CD4-positive, alpha-beta T cell treated with Interleukin-12 subunit alpha and Interleukin-12 subunit beta, for 1 hour (primary cell): ENCODE data around the gene METTL17.
A peak's percentile ranks its signal among the peaks of the same experiment; 100 is the strongest.
"Not testable (repeated sequence)": the region's sequence is repeated elsewhere in the genome, so short reads cannot be mapped to it uniquely, and the experiment has no call there.

Source experiments
- DNase-seq: peaks from one replicate; pipeline ENCODE4 v3.0.0-alpha.2; 2020

METTL17 gene

DNA sequence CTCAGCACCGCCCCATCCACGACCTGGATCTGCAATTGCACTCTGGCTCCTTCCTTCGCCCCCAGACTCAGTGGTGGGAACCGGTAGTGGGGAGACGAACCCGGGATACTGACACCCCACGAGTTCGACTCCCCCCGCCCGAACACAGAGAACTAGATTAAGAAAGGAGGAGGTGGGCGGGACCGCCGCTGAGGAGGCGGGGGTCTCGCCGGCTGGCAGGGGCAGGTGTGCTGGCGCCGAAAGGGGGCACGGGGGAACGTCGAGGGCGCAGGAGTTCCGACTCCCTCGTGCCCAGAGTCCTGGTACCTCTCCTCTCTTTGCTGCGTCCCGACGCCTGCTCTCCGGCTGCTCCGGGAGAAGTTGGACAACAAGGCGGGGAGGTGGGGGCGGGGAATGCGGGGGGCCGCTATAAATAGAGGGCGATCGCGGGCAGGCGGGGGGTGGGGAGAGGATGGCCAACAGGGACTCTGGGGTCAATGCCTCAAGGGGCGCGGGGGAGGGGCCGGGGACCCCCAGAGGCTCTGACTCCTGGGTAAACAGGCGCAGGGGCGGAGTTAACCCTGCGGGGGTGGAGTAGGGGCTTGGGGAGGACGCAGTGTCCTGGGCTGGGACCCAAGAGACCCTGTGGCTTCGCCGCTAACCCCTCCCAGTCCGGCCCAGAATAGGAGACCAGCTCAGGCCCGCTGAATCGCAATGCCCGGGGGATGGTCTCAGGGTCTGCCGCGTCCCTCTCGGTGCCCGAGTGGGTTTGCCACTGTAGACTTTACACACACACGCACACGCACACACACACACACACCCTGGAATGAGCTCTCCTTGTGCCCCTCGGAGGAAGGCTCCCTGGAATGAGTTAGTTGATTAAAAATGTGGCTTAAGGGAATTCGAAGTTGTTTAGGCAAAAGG, 35.8 kb downstream of the METTL17 start:
- no peak for DNase-seq

DNA sequence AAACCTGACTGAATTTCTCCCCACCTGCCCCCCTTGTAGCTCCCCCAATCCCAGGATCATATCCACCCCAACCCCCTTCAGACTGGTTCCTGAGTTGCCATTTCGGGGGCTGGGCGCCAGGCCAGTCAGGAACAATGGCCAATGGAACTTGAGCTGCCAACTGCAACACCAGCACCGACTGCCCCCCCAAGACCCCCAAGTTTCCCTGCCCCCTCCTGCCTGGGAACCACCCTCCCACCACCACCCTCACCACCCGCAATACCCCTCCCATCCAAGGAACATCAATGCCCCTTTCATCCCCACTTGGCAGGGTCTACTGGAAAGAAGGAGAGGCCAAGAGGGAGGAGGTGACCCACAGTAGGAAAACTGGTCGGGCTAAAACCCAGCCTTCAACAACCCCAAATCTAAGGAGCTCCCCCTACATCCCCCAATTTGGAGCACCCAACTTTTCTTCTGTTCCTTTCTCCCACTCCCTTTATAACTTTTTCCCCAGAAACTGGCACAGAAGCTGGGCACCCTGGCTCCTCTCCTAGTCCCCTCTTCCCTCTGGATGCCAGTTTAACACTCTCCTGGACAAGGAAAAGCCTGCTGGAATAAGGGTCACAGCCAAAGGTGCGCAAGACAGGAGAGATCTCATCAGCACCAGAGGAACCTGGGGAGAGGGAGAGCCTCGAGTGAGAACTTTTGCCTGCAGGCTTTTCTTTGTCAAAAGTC, 36.7 kb downstream of the METTL17 start:
- no peak for DNase-seq

DNA sequence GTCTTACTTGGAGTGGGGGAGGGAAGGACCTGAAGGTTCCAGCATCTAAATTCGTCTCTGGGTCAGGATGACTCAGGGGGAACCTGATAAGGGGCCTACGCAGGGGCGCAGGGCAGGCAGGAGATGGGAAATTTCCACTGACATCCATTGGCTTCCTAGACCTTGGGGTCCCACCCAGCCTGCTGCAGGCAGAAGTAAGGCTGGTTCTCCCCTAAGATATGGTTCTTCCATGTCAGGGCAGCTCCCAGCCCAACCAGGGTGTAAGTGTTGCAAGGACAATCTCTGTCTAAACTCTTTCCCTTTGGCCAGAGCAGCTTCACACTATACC, 37.2 kb downstream of the METTL17 start:
- DNase-seq, result no peak

DNA sequence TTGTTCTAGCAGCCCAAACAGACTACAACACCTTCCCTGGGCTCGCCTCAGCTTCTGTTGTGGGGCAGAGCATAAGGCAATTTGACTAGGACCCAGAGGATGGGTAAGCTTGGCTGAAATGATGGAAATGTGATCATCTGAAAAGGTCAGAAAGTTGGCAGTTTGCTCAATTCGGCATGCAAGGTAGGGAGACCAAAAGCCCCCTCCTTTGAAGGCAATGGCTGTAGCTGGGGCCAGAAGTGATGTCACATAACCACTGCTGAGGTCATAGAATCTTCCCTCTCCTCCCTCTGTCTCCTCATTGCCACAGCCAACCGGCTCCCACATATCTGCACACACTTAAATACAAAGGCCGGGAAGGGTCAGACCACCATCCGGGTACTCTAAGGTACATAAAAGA, 40.1 kb downstream of the METTL17 start, which contains the start of gene TPPP2:
TPPP2 (plus strand) TSS at position 301 of the 400 bp plus-strand sequence. CDS start 365 bp downstream, outside the sequence.
- no peak for DNase-seq

DNA sequence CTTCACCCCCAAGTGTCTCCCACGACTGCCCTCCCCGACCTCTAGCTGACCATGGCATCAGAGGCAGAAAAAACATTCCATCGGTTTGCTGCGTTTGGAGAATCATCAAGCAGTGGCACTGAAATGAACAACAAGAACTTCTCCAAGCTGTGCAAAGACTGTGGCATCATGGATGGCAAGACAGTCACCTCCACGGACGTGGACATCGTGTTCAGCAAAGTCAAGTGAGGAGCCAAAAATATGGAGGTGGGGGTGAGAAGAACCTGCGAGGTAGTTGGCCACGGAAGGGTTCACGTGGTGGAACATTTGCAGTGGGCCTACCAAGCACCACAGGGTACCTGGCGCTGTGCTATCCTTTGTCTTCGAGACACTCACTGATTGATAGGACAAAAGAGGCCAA, 40.8 kb downstream of the METTL17 start:
- no peak for DNase-seq

DNA sequence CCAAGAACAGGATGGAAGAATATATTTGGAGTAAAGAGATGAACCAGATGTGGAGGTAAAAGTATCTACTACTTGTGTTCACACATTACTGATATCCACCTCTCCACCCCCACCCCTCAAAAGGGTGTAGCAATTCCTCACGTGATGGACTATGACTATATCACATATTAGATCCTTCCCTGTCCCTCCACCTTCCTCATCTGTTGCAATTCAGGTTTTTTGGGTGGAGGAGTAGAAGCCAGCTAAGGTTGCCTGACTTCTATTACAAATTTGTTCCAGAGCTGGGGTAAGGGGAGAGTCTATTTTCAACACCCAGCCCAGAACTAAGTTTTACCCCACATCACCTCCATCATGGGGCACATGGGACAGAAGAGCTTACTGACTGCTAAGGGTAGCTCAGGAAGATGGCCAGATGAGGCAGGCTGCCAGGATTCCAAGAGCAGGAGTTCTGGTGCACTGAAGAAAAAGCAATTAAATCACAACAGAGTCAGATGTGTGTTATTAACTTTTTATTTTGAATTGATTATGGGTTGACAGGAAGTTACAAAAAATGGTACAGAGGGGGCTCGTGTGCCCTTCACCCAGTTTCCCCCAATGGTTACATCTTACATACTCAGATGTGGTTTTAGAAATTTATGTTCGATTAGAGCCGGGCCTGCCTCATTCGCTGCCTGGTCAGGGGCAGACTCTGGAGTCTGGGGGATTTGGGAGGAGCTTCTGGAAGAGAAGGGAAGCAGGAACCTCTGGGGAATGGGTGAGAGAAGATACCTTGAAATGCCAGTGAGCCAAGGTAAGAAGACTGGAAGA, 42.7 kb downstream of the METTL17 start:
- DNase-seq, result no peak

DNA sequence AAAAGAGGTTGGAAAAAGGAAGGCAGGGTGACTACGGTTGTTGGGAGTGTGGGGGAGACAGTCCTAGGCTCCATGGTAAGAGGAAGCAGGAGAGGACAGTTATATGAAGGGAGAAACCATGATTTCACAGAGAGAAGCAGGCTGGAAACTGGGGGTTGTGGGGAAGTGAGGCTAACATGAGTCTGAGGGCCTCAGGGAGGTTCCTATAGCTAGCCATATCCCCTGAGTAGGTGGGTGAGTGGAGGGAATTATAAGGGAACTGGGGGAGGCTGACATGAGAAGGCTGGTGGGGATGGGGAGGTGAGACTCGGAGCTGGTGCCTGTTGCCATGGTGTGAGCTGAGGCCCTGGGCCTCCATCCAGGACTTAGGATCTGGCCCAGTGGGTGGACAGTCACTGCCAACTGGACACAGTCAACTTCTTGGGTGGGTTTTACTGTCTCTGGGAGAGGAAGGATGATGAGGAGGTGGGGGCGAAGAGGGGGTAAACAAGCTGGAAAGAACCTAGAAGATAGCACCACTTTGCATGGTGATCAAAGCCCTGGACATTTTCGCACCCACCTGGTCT, 43.4 kb downstream of the METTL17 start:
- DNase-seq, result no peak

DNA sequence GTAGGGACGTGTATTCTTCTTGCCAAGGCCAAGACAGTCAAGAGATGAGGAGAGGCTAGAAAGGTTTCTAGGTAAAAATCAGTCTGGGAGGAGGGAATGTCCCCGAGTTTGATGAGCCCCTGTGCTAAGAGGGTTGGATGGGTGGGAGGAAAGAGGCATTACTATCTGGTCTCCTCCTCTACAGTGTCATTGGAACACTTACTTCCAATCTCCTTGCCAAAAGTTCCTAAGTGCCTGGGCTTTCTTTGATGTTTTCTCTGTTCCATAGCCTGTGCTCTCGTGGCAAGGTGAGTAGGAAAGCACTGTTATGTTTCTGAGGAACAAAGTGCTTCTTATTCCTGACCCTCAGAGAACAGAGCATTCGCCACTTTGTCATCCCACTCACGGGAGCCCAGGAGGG, 44.9 kb downstream of the METTL17 start, which contains the start of gene RNASE13:
RNASE13 (minus strand) TSS at position 101 of the 400 bp plus-strand sequence. CDS start 519 bp downstream, outside the sequence.
- DNase-seq, result no peak

DNA sequence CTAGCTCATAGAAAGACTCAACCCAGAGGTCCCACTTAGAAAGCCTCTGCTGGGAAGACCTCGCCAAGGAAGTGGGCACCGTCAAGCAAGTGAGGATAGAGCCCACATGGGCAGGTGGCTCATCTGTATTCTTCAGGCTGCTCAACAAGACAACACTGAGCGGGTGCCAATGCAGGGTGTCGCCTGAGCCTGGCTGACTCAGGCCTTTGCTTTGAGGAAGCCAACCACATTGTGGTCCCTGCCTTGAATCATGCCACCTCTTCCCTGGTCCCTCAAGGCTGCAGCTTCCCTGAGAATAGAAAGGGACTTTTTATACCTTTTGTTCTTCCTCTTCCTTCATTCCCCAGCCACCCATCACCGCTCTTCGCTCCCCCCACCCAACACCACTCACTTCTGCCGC, 47.0 kb downstream of the METTL17 start:
- DNase-seq, result no peak

DNA sequence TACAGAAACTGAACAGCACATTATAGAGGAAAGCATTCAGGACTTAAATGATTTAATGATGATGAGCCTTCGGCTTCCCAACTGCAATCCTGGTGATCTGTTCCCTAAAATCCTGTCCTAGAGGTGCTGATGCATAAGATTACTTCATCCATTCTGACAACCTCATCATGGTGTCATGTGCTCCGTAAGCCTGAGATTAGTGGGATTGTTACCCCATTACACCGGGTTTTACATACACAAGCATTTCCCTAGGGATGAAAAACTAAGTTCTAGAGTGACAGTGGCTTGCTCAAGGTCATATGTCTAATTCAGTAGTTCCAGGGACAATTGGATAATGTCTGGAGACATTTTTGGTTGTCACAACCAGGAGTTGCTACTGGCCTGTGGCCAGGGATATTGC, 47.4 kb downstream of the METTL17 start:
- no peak for DNase-seq

DNA sequence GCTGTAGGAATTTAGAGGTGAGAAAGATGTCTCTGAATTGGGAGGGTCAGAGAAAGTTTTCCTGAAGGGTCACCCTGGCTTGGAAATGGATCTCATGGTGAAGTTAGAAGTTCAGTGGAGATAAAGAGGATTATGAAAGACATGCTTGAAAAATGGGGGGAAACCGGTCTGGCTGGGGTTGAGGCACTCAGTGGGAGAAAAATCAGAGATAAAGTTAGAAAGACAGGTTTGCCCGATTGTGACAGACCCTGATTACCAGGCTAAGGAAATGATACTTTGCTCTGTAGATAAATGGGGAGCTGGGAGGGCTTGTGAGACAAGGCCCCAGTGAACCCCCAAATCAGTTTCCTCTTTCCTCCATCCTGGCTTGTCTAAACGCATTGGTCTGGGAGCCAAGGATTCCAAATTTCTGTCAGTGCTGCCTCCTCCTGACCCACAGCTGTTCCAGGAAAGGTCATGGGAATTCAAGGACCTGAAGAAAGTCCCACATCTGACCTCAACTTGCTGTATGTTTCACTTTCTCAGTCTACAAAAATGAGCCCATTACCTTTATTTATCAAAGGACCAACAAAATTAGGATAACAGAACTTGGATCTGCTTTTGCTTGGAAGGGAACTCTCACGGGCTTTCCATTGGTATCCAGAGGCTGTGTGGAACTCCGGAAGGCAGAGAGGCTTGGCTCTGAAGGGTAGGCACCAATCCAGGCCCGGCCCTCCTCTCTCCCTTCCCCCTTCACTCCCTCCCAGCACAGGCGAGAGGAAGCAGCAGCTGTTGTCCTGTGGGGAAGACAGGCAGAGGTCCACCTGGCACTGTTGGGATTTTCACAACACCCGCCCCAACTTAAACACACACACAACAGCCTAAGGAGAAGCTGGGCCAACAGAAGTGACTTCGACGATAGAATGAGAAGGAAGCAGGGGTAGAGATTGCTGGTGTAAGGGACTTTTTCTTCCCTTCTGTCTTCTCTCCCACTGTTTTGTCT, 49.0 kb downstream of the METTL17 start:
- DNase-seq, result no peak

DNA sequence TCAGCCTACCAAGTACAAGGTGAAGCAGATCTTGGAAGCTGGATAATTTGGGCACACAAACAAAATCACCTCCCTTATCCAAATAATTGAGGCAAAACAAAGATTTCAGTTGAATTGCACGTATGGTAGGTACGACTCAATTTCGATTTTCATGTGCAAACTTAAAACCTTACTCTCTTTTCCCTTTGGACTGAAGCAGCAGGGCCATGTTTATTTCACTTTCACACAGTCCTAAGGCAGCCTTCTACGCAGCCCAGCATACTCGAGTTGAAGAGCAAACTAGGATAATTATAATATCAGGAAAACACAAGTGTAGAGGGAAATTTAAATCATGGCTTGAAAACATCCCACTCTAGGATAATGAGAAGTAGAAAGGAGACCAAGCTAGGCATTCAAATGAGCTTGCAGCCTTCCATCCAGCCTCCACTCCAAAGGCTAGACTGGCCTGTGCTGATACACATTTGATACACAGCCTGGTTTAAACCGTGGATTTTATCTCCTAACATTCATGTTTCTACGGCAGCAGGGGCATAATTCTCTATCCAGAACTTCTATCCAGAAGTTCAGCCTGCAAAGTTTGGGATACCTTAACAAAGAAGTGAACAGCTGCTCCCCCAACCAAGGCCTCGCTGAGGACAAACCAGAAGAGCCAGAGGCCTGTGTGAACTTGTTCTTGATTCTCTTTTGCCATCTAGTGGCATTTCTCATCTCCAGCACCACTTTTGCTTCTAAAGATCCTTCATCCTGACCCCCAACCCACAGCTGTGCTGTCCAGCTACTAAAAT, 50.0 kb downstream of the METTL17 start:
- DNase-seq, result peak; percentile 61

DNA sequence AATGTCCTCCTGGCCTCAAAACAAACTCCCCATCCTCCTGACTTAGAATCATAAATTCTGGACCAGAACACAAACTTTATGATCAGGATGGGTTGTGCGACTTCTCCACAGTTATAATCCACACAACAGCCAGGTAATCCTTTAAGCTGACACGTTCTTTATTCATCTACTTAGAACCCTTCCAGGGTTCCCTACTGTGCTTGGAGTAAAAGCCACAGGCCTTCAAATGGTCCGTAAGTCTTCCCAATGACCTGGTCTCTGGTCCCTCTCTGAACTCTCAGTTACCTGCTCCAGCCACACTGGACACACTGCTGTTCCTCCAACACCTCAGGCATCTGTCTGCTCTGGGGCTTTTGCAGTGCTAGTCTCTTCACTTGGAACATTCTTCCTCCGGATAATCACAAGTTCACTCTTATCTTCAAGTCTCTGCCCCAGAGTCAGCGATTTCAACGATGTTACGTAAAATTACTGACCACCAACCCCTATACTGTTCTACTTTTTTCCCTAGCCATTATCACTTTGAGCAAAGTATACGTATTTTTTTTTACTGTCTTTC, 50.7 kb downstream of the METTL17 start:
- no peak for DNase-seq

DNA sequence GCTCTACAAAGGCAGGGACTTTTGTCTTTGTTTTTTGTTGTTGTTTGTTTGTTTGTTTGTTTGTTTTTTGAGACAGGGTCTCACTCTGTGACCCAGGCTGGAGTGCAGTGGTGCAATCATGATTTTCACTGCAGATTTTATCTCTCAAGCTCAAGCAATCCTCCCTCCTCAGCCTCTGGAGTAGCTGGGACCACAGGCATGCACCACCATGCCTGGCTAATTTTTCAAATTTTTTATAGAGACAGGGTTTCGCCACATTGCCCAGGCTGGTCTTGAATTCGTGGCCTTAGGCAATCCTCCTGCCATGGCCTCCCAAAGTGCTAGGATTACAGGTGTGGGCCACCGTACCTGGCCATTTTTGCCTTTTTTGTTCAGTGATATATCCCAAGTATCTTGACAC, 51.2 kb downstream of the METTL17 start:
- not testable (repeated sequence) for DNase-seq

DNA sequence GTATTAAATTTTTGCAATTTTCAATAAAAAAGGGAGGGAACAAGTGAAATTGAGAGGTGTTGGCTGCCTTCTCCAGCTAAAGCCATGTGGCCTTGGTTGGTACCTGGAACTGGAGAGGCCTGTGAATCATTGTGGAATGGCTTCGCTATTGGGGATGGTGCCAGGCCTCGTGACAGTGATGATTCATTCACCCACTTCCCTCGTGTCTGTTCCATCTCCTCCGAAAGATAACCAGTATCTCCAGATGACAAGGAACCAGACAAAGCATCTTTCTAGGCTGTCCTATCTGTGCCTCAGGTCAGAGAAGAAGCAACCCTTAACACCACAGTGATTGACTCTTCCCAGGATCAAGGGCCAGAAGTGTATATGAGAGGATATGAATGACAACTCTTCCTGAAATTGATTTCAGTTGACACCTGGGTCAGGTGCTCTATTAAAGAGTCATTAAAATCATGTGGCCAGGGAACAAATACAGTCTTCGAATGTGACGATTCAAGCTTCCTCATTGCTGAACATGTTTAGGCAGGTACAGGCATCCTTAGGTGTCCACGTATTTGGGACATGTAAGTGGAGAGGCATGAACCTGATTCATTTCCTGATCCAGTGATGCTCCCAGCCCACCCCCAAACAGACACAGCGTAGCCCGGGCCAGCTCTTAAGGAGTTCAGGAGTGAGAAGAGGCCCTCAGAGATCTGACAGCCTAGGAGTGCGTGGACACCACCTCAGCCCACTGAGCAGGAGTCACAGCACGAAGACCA, 52.1 kb downstream of the METTL17 start, which contains the start of gene RNASE7:
RNASE7 (plus strand) TSS at position 687 of the 758 bp plus-strand sequence. CDS start 631 bp downstream, outside the sequence.
- no peak for DNase-seq

DNA sequence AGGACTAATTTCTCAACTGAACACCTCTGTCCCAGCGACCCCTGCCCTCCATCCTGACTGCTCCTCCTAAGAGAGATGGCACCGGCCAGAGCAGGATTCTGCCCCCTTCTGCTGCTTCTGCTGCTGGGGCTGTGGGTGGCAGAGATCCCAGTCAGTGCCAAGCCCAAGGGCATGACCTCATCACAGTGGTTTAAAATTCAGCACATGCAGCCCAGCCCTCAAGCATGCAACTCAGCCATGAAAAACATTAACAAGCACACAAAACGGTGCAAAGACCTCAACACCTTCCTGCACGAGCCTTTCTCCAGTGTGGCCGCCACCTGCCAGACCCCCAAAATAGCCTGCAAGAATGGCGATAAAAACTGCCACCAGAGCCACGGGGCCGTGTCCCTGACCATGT, 53.1 kb downstream of the METTL17 start:
- no peak for DNase-seq

DNA sequence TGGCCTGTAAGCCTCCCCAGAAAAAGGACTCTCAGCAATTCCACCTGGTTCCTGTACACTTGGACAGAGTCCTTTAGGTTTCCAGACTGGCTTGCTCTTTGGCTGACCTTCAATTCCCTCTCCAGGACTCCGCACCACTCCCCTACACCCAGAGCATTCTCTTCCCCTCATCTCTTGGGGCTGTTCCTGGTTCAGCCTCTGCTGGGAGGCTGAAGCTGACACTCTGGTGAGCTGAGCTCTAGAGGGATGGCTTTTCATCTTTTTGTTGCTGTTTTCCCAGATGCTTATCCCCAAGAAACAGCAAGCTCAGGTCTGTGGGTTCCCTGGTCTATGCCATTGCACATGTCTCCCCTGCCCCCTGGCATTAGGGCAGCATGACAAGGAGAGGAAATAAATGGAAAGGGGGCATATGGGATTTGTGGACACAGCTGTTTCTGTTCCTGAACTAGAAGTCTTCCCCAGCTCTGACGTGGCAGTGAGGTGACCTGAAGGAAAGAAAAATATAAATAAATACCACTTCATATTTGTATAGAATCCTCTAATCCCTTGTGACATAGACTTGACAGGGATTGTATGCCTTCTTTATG, 53.7 kb downstream of the METTL17 start:
- no peak for DNase-seq

DNA sequence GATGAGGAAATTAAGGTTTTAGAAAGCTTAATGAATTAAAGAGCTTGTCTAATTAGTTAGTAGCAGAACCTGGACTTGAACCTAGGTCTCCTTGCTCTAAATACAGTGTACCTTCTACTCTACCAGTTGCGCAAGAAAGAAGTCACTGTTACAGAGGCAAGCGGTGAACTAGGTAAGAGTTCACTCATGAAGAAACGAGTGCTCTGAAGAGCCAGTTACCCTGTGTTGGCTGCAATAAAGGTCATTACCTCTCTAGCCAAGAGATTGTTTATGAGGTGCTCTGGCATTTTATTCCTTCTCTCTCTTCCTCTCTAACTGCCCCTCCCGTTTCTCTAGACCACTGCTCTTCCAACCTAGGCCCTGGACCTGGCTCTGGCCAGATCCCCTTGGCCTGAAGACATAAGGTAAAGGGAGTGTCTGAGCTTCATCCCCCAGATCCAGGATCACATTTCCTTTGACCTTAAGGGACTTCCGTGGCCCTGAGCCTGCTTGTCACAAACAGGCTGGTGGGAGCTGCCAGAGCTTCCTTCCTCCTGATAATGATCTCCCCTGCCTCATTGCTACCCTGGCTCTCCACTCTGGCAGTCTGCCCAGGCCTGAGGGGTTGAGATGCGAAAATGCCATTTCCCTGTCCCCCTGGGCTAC, 54.3 kb downstream of the METTL17 start:
- peak; percentile 36 for DNase-seq
